CD4-positive, alpha-beta T cell treated with Interleukin-6 at 100 ng/mL for 8 hours (primary cell): ENCODE measurements around the gene INTS6L.
"Not testable (repeated sequence)": the region's sequence is repeated elsewhere in the genome, so short reads cannot be mapped to it uniquely, and the experiment has no call there.

Experiments used
- DNase-seq: peaks from one replicate; pipeline ENCODE4 v3.0.0-alpha.2; 2020; ENCODE audit warnings: mixed read lengths, low spot score

The INTS6L gene

GRCh38 chrX:135605906-135606305 lies 85.4 kb downstream of the INTS6L start:
- DNase-seq: no peak

GRCh38 chrX:135624408-135625204 lies 104.1 kb downstream of the INTS6L start:
- not testable (repeated sequence) for DNase-seq

GRCh38 chrX:135625995-135626394 lies 105.5 kb downstream of the INTS6L start:
- DNase-seq: no peak

GRCh38 chrX:135629342-135629741 lies 108.9 kb downstream of the INTS6L start:
- DNase-seq: no peak
